Measurements from ENCODE around the gene ERCC6L.
"Not testable (repeated sequence)": the region's sequence is repeated elsewhere in the genome, so short reads cannot be mapped to it uniquely, and the experiment has no call there.

ERCC6L gene

GRCh38 chrX:72245461-72246089 is 6.7 kb upstream of the ERCC6L start:
- peak; percentile 88 for DNase-seq (ENCODE audit: low read depth, low spot score)

GRCh38 chrX:72243472-72243871 is 4.6 kb upstream of the ERCC6L start:
- DNase-seq (ENCODE audit: low read depth, low spot score) = no peak

- no peak for DNase-seq (ENCODE audit: low read depth, low spot score)
Observed at GRCh38 chrX:72240976-72241375, 2.1 kb upstream of the ERCC6L start.

GRCh38 chrX:72238183-72238582 is 644 bp downstream of the ERCC6L start:
- DNase-seq (ENCODE audit: low read depth, low spot score) = no peak

DNA sequence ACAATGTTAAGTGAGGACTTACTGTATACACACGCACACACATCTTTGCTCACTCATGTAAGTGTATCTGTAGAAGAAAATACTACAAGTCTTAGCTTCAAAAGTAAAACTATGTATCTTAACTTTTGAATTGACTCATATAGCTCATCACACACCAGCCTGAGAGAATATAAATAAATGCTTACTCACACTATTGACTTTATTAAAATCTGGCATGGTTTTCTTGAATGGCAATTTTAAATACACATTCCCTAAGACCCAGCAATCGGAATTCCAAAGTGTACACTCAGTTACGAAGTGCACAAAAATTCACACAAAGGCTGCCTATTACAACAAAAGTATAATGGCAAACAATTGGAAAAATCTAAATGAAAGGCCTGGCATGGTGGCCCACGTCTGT is 2.0 kb downstream of the ERCC6L start:
- DNase-seq (ENCODE audit: low read depth, low spot score) = no peak

DNA sequence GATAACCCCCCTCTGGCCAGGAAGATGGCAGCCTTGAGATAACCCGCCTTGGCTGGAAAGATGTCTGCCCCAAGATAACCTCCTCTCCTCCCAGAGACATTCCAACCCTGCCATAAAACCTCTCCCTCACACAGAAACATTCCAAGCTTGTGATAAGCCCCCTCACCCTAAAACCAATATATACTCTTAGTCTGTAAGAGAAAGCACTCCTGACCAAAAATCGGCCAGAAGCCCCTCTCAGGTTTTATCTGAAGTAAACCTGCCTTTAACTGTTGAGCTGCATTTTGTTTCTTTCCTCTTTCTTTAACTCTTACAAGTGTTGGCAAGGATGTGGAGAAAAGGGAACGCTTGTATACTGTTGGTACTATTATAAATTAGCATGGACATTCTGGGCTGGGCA is 8.5 kb downstream of the ERCC6L start:
- no peak for DNase-seq (ENCODE audit: low read depth, low spot score)

GRCh38 chrX:72220375-72220774 is 18.5 kb downstream of the ERCC6L start:
- peak; percentile 34 for DNase-seq (ENCODE audit: low read depth, low spot score)

- DNase-seq (ENCODE audit: low read depth, low spot score) = no peak
Observed at GRCh38 chrX:72216973-72217372, 21.9 kb downstream of the ERCC6L start.

- no peak for DNase-seq (ENCODE audit: low read depth, low spot score)
Observed at GRCh38 chrX:72208126-72208800, 30.6 kb downstream of the ERCC6L start.

DNA sequence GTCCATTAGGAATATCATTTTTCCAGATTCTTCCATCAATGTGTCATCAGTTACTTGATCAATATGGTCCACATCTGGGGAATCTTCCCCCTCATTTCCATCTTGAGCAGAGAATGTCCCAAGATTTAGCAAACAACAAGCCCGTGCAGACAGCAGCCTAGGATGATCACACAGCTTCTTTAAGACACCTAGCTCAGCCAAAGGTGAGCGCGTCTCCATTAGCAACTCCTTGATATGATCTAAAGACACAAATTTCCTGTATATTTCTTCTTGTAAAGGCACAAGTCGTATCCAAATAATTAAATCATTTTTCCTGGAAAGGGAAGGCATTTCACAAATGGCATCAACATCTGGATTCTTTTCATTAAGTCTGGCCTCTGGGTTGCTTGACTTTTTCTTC is 31.5 kb downstream of the ERCC6L start:
- DNase-seq (ENCODE audit: low read depth, low spot score) = no peak

DNA sequence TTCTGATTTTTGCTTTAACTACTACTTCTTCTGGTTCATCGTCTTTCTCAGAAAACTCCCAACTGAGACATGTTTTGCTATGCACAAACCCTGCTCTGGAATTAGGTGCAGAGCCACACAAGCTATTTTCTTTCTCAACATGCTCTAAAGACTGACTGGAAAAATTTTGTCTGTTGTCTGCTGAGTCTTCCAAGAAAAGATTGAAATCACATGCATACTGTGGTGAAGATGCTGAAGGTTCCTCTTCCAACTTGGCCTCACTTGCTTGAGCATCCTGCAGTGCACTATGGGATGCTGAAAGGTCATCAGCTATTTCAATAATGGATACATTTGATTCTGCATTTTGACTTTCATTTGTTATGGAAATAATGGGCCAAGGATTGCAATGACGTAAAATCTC is 33.1 kb downstream of the ERCC6L start:
- DNase-seq (ENCODE audit: low read depth, low spot score) = no peak

DNA sequence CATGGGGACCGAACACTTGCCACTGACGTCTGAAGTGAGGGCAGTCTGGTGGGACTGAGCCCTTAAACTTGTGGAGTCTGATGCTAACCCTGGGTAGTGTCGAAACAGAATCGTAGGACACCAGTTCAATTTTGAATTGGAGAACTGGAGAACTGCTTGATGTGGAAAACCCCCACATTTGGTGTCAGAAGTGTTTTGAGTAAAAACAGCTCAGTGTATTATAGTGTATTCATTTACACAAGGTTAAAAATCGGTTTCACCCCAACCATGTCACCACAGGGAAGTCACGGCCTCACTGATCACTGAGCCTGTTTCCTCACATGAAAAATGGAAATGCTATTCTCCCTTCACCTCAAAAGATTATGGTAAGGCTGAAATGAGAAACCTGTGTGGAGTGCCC is 35.4 kb downstream of the ERCC6L start:
- no peak for DNase-seq (ENCODE audit: low read depth, low spot score)

DNA sequence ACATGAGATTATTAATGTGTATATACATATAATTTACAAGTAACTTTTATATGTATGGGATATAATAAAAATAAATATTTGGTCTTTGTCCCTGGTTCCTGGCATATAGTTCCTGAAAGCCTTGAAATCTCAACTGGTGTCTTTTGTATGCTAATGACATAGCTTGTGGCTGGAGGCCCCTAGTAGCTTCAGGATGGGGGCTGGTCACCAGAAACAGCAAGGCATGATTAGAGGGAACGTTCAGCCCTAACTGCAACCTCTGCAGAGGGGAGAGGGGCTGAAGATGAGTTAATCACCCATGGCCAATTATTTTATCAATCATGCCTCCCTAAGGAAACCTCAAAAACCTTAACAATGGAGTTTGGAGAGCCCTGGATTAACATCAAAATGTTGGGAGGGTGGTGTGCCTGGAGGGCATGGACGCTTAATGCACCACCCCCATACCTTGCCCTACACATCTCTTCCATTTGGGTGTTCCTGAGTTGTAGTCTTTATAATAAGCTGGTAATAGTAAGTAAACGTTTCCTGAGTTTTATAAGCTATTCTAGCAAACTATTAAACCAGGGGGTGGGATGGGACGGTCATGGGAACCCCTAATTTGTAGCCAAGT is 35.9 kb downstream of the ERCC6L start:
- DNase-seq (ENCODE audit: low read depth, low spot score) = peak; percentile 48

- no peak for DNase-seq (ENCODE audit: low read depth, low spot score)
Observed at GRCh38 chrX:72201836-72202536, 36.8 kb downstream of the ERCC6L start.

DNA sequence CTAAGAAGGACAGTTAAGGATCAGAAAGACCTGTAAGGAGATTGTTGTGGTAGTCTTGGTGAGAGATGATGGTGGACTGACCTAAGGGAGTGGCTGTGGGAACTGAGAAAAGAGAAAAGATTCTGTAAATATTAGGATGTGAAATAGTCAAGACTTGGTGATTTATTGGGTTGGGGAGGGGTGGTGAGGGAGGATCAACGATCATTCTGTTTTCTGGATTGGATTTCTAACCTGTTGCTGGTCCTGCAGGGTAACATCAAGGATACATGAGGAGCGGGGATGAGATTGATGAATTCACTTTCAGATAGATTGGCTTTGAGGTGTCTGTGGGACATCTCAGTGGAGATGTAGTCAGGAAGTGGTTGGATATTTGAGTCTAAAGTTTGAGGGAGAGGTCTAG is 55.9 kb downstream of the ERCC6L start:
- no peak for DNase-seq (ENCODE audit: low read depth, low spot score)

DNA sequence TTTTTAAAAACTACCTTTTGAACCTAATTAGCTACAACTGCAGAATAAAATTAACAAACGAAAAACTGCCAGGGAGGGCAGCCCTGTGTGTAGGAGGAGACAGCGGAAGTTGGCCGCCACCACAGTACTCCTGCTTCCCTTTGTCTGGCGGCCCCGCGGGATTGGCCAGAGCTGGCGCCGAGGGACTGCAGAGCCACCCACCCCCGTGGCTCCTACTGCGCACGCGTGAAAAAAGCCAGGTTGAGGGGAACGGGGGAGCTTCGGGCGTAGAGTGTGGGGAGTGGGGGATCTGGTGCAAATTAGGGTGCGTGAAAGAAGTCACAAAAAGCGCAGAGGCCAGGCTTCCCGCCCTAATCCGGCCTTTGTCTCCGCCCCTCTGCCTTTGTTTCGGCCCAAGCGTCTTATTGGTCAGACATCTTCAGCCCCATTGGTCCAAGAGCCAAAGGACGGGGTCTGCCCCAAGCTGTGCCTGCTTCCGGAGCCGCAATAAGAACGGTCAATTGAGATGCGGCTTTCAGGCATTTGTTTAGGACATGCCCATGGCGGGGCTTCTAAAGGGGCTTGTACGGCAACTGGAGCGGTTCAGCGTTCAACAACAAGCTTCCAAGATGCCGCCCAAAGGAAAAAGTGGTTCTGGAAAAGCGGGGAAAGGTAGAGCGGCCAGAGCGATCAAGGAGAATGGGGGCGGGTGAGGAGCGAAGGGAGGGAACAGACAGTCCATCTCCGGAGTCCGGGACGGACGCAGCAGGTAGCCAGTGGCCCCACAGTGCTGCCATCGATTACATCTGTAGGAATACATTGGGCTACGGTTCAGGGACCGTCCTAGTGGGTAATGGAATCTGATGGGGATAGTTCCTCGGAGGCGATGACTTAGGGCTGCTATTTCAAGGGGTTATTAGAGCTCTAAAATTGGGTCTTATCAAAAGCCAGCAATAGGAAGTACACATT is 57.4 kb downstream of the ERCC6L start, which contains the start of gene PIN4:
Gene PIN4 (plus strand): TSS at position 580 of the 948 bp plus-strand sequence. CDS start 29 bp downstream, at position 609.
- DNase-seq (ENCODE audit: low read depth, low spot score) = peak; percentile 100

GRCh38 chrX:72180539-72180938 is 58.3 kb downstream of the ERCC6L start:
- no peak for DNase-seq (ENCODE audit: low read depth, low spot score)

DNA sequence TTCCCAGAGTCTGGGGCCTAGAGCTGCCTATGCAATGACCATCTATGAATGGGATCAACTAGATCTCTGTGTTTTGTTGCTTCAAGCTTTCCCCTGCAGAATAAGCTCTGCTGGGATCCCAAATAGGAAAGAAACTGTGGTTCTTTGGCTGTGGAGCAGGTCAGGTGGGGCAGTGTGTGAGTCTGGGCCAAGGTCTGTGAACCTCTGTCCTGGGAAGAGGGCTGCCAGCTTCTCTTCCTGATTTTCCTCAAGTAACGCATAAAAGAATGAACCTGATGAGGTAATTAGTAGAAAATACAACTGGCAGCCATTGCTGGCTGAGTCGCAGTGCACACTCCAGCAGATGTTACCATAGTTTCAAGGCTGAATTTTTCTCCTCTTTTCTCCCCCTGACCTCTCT is 61.8 kb downstream of the ERCC6L start:
- no peak for DNase-seq (ENCODE audit: low read depth, low spot score)

- DNase-seq (ENCODE audit: low read depth, low spot score) = not testable (repeated sequence)
Observed at GRCh38 chrX:72176289-72176688, 62.5 kb downstream of the ERCC6L start.

DNA sequence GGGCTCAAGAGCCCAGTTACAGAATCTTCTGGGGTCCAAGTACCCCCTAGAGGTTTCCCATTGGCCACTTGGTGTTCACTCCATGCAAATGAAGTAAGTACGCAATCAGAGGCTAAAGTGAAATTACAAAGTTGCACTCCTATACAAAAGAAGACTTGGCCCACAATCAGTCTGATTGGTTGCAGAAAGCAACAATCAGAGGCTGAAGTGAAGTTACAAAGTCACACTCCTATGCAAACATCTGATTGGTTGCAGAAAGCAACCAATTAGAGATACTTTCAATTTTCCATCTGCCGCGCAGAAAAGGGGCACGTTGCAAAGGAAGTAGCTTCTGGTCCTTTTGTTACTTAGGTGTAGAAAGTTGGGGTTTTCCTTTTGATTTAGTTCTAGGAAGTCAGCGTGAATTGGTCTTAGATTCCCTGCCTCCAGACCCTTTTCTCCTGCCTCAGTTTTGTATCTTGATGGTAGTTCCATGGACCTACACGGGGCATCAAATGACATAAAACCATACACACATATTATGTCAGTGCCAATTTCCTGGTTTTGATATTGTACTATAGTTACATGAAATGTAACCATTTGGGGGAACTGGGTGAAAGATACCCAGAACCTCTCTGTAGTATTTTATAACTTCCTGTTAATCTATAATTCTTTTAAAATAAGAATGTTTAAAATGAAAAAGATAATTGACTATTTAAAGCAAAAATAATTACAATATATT is 69.7 kb downstream of the ERCC6L start:
- no peak for DNase-seq (ENCODE audit: low read depth, low spot score)

DNA sequence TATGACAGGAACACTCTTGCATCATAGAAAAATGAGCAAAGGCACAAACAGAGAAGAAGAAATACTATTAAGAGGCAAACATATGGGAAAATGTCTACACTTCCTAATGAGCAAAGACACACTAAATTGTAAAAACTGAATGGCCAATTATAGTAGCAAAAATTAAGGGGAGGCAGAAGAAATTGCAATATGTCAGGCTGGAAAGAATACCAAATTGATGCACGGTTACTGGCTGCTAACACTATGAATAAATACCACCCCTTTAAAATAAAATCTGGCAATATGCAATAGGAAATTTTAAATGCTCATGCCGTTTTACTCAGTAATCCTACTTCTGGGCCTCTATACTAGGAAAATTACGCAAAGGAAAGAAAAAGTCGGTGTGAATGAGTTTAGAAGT is 73.3 kb downstream of the ERCC6L start:
- no peak for DNase-seq (ENCODE audit: low read depth, low spot score)
